HL-60 (cell line): Measurements from ENCODE around the gene SERPINB7.

ENCODE experiments used
- DNase-seq, 2 experiments: peaks; one replicate each; pipeline ENCODE4 v3.0.0-alpha.2; 2010 to 2020; ENCODE audit warnings: low read depth in 1 of 2, low spot score in 1 of 2
- H3K27ac ChIP-seq: fragments of 250-450 bp; sonication (Bioruptor Pico); replicated peaks from 2 replicates; pipeline ENCODE4 v1.5.1; 2020; ENCODE audit warnings: mild to moderate bottlenecking, moderate library complexity
- H3K27me3 ChIP-seq: fragments of 250-450 bp; sonication (Bioruptor Pico); 2 replicates; pipeline ENCODE4 v1.5.1; 2021; ENCODE audit warnings: mild to moderate bottlenecking, moderate library complexity; ENCODE audit not compliant: insufficient read depth, poor library complexity, severe bottlenecking
- H3K4me3 ChIP-seq: replicated peaks from 2 replicates; pipeline ENCODE4 v1.5.1; 2011; ENCODE audit warnings: mild to moderate bottlenecking, control low read depth, low read length; ENCODE audit not compliant: insufficient read depth
- CTCF ChIP-seq: IDR thresholded peaks from one replicate; pipeline ENCODE4 v1.5.1; 2011; ENCODE audit warnings: low read length, control low read depth, inconsistent platforms; ENCODE audit not compliant: insufficient read depth
- GABPA ChIP-seq: IDR thresholded peaks from 2 replicates; pipeline ENCODE4 v1.6.1; 2012; ENCODE audit warnings: low read depth
- POLR2AphosphoS5 ChIP-seq: IDR thresholded peaks from 2 replicates; pipeline ENCODE4 v1.6.1; 2012; ENCODE audit warnings: low read depth
- SPI1 ChIP-seq: IDR thresholded peaks from 2 replicates; pipeline ENCODE4 v1.6.1; 2012; ENCODE audit warnings: low read depth, mild to moderate bottlenecking, borderline replicate concordance
- TF ChIP-seq, protein P1 (sequence below): IDR thresholded peaks from 2 replicates; pipeline ENCODE4 v1.6.1; 2012; ENCODE audit warnings: low read depth; ENCODE audit not compliant: insufficient replicate concordance

The SERPINB7 gene

GRCh38 chr18:63747006-63747405 is 28.2 kb upstream of the SERPINB7 start:
- Histone ChIP-seq H3K27me3 (no peaks in the 10 kb centered on the region), H3K27ac (no peak overlapping the region), H3K4me3 (no peak overlapping the region)
- TF ChIP-seq, protein P1, sequence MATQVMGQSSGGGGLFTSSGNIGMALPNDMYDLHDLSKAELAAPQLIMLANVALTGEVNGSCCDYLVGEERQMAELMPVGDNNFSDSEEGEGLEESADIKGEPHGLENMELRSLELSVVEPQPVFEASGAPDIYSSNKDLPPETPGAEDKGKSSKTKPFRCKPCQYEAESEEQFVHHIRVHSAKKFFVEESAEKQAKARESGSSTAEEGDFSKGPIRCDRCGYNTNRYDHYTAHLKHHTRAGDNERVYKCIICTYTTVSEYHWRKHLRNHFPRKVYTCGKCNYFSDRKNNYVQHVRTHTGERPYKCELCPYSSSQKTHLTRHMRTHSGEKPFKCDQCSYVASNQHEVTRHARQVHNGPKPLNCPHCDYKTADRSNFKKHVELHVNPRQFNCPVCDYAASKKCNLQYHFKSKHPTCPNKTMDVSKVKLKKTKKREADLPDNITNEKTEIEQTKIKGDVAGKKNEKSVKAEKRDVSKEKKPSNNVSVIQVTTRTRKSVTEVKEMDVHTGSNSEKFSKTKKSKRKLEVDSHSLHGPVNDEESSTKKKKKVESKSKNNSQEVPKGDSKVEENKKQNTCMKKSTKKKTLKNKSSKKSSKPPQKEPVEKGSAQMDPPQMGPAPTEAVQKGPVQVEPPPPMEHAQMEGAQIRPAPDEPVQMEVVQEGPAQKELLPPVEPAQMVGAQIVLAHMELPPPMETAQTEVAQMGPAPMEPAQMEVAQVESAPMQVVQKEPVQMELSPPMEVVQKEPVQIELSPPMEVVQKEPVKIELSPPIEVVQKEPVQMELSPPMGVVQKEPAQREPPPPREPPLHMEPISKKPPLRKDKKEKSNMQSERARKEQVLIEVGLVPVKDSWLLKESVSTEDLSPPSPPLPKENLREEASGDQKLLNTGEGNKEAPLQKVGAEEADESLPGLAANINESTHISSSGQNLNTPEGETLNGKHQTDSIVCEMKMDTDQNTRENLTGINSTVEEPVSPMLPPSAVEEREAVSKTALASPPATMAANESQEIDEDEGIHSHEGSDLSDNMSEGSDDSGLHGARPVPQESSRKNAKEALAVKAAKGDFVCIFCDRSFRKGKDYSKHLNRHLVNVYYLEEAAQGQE, result no peak
- TF ChIP-seq SPI1 (no peak), CTCF (no peak), POLR2AphosphoS5 (no peak), GABPA (no peak)
- DNase-seq, result no peak

DNA sequence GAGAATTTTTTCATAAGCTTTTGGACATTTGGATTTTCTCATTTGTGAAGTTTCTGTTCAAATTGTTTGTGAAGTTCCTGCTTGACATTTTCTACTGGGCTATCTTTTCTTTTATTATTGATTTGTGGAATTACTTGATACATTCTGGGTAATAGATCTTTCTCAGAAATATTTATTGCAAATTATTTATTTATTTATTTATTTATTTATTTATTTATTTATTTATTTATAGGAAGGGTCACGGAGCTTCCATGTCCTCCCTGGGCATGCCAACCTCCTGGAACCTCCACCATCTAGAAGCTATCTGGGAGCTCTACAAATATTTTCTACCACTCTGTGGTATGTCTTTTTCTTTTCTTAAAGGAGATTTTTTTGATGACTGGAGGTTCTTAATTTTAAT is 25.7 kb upstream of the SERPINB7 start:
- no peak overlapping the region for H3K27ac ChIP-seq
- TF ChIP-seq, protein P1, result no peak
- TF ChIP-seq CTCF (no peak), SPI1 (no peak), GABPA (no peak), POLR2AphosphoS5 (no peak)

DNA sequence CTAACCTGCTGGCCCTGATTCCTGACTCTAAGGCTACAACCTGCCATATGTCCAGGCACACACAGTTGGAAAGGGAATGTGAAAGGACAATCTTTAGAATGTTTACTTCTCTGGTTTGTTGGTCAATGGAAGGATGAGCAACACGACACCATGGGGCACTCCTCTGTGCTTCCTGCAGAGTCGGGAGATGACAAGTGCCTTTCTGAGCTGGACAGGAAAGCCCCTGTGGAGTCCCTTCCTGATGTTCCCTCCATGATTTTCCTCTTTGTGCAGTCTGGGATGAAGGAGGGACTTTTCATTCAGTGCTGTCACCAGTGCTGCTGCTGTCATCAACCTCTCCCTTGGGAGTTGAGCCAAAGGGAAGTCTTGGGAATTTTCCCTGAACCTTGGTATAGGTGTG is 22.6 kb upstream of the SERPINB7 start:
- Histone ChIP-seq H3K27me3 (no peaks in the 10 kb centered on the region), H3K4me3 (no peak overlapping the region), H3K27ac (no peak overlapping the region)
- DNase-seq, result no peak
- no peak for TF ChIP-seq POLR2AphosphoS5
- TF ChIP-seq SPI1, result no peak
- TF ChIP-seq, protein P1, result no peak
- TF ChIP-seq GABPA, result no peak
- no peak for TF ChIP-seq CTCF

More for the DNA sequence above, 25.7 kb upstream of the SERPINB7 start:
- Histone ChIP-seq H3K4me3 (no peak overlapping the region), H3K27me3 (no peaks in the 10 kb centered on the region)
- DNase-seq, result no peak
